A549 (cell line): Measurements from ENCODE around the gene PLEKHA7.

ENCODE experiments used
- CTCF ChIP-seq: fragments of >200 bp; sonication (Bioruptor Twin); formaldehyde crosslinking; IDR thresholded peaks from 3 replicates; pipeline ENCODE4 v1.5.1; 2016
- MAZ ChIP-seq: fragments of 150-350 bp; IDR thresholded peaks from 2 replicates; pipeline ENCODE4 v1.6.1; 2014; ENCODE audit warnings: antibody characterized with exemption, low read depth, low read length, borderline replicate concordance
- PBX3 ChIP-seq: IDR thresholded peaks from 2 replicates; pipeline ENCODE4 v1.6.1; 2012
- REST ChIP-seq: fragments of 200-600 bp; sonication (generic); IDR thresholded peaks from 2 replicates; pipeline ENCODE4 v1.6.1; 2016; ENCODE audit warnings: antibody characterized with exemption, mild to moderate bottlenecking, moderate library complexity

- no peak for TF ChIP-seq CTCF
- no peak for TF ChIP-seq MAZ
- TF ChIP-seq PBX3, result no peak
- TF ChIP-seq REST, result no peak
These were observed 123.8 kb downstream of the PLEKHA7 start for GRCh38 chr11:16890442-16890841.
